ENCODE results near the gene DPF3. TPM values are rescaled to one million over a fixed set of nuclear protein-coding genes. Genes with fewer than 3 reads are reported as not detected.

The DPF3 gene
- total and polyA plus RNA-seq, 2 donors: 0.71 to 2.2 TPM

DNA sequence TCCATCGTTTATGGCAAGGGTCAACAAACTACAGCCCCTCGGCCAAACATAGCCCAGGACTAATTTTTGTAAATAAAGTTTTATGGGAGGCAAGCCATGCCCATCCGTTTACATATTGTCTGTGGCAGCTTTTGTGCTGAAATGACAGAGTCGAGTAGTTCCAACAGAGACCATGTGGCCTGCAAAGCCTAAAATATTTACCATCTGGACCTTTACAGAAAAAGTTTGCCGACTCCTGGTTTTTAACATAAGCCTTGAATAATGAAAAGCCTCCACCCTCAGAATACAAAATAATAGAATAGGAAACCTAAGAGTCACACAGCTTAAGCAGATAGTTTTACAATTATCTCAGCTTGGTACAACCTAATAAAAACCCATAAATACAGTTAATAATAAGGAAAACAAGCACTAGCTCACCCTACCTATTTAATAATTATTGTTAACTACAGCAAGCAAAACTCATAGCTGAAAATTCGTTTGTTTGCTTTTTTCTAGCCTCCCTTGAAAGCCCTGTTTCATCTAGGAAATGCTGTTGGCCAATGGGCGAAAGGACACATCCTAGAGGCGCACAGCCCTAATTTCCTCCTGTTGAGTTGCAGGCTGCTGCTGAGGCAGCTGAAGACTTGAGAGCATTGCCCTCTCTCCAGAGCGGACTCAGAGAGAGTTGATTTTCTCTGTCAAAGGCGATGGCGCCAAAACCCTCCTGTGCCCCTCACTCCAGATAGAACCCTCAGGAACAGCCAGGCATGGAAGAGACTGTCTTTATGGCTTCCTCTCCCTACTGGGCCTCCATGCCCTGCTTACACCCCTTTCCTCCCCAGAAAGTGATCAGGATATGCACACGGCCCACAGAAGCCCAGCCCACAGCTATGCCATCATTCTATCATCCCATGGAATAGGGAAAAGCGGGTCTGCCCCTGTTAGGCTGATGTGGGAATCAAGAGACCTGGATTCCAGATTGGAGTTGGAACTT lies 107.2 kb downstream of the DPF3 start:
- 74% methylated on average over 13 of the region's 13 CpGs for WGBS
- no peak overlapping the region for H3K4me3 ChIP-seq (ENCODE audit: low read depth, low read length)
- no peaks in the 10 kb centered on the region for H3K4me1 ChIP-seq (ENCODE audit: insufficient read depth)
- H3K27ac ChIP-seq (ENCODE audit: low read depth): no peak overlapping the region
- no peaks in the 10 kb centered on the region for H3K36me3 ChIP-seq (ENCODE audit: insufficient read depth)
- DNase-seq (ENCODE audit: extremely low spot score): no peak

DNA sequence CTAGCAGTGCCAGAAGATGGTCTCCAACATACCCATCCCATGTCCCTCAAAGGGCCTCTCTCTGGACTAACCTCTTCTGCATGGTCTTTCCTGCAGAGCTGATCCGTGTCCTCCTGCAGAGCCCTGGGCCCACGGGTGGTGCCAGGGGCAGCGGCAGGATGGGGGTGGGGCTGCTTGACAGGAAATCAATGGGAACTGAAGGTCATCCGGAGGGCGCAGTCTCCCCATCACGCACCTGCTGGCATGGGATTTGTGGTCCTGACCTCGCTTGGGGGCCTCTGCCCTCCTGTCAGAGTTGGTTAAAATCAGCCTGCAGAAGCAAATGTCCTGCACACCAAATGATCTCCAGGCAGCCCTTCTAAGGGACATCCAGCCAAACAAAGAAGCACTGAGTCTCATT lies 110.2 kb downstream of the DPF3 start:
- no peaks in the 10 kb centered on the region for H3K36me3 ChIP-seq (ENCODE audit: insufficient read depth)
- 77% methylated on average over 7 of the region's 7 CpGs for WGBS
- DNase-seq (ENCODE audit: extremely low spot score): no peak
- H3K27ac ChIP-seq (ENCODE audit: low read depth): no peak overlapping the region
- H3K4me1 ChIP-seq (ENCODE audit: insufficient read depth): no peaks in the 10 kb centered on the region
- H3K4me3 ChIP-seq (ENCODE audit: low read depth, low read length): no peak overlapping the region

DNA sequence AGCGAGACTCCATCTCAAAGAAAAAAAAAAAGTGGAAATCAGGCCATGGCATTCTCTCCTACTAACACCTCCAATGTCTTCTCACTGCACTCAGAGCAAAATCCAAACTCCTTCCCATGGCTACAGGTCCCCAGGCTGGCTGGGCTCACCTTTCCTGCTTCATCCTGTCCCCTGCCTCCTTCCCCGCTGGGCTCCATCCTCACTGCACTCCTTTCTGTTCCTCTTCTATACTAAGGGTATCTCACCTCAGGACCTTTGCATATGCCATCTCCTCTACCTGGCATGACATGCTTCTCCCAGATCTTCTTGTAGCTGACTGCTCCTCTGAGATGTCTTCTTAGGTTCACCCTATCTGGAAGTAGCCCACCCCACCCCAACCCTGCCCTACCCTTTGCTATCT lies 111.1 kb downstream of the DPF3 start:
- Histone ChIP-seq H3K4me3 (ENCODE audit: low read depth, low read length) (no peak overlapping the region), H3K27ac (ENCODE audit: low read depth) (no peak overlapping the region), H3K36me3 (ENCODE audit: insufficient read depth) (no peaks in the 10 kb centered on the region), H3K4me1 (ENCODE audit: insufficient read depth) (no peaks in the 10 kb centered on the region)
- WGBS: 100% methylated on average over 2 of the region's 2 CpGs
- DNase-seq (ENCODE audit: extremely low spot score): no peak

DNA sequence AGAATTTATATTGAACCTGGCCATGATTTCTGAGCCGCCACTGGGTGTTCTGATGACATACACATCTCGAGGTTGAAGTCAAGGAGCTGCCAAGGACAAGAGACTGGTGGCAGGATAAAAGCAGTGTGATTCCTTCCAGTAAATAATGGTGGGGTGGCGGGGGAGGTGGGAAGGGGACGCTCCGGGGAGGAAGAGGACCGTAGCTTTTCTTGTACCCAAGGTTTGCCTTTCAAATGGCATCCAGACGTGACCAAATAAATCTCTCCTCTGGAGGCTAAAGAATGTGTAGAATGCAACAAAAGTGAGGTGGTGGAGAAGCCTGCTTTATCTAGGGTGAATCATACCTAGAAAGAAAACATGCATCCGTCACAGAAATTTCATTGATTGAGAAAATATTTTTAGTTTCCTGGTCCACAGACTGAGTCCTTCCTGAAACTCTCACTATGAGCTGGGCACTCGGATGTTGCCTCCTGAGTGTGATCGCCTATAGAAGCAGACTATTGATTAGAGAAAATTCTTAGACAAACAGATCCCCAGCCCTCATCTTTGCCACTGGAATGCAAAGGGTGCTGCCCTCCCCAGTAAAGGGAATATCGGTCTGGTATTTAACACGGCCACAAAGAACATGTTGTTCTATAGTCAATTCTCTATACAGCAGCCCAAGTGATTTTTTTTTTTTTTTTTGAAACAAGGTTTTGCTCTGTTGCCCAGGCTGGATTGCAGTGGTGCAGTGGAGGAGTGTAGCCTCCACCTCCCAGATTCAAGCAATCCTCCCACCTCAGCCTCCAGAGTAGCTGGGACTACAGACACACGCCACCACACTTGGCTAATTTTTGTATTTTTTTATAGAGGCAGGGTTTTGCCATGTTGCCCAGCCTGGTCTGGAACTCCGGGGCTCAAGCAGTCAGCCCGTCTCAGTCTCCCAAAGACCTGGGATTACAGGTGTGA lies 112.1 kb downstream of the DPF3 start:
- WGBS: 64% methylated on average over 15 of the region's 15 CpGs
- Histone ChIP-seq H3K4me3 (ENCODE audit: low read depth, low read length) (no peak overlapping the region), H3K27ac (ENCODE audit: low read depth) (no peak overlapping the region), H3K36me3 (ENCODE audit: insufficient read depth) (no peaks in the 10 kb centered on the region), H3K4me1 (ENCODE audit: insufficient read depth) (no peaks in the 10 kb centered on the region)
- DNase-seq (ENCODE audit: extremely low spot score): no peak

DNA sequence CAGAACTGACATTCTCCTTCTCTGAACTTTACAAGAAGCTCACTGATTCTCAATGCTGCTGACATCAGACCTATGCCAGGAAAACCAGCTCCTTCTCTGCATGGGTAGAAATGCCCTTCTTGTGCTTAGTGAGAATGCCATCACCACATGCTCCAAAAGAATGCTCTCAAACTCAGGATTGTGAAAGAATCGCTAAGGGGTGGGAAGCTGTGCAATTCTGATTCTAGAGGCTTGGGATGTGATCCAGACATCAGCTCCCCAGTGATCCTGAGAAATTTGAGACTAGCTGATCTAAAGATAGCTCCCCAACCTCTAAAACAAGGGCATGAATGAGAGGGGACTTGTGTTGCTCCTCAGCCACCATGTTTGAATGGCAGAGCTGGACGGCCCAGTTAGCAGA lies 113.2 kb downstream of the DPF3 start:
- Histone ChIP-seq H3K27ac (ENCODE audit: low read depth) (no peak overlapping the region), H3K4me3 (ENCODE audit: low read depth, low read length) (no peak overlapping the region), H3K36me3 (ENCODE audit: insufficient read depth) (no peaks in the 10 kb centered on the region), H3K4me1 (ENCODE audit: insufficient read depth) (no peaks in the 10 kb centered on the region)
- 71% methylated on average over 2 of the region's 2 CpGs for WGBS
- DNase-seq (ENCODE audit: extremely low spot score): no peak

DNA sequence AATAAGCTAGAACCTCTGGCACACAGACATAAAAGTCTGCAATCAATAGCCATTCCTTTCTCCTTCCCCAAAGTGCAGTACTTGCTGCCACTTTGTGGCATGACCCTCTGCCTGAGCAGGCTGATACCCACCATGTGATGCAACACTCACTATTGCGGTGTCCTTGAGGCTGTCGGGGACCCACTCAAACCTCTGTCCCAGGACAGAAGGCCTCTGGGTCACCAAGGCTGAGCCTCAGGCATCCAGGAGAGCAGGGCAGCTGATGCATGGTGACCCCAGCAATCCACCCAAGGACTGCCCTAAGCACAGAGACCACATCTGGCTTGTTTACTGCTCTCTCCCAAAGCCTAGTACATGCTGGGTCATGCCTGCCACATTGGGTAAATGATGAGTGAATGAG lies 114.2 kb downstream of the DPF3 start:
- DNase-seq (ENCODE audit: extremely low spot score): no peak
- Histone ChIP-seq H3K4me1 (ENCODE audit: insufficient read depth) (no peaks in the 10 kb centered on the region), H3K4me3 (ENCODE audit: low read depth, low read length) (no peak overlapping the region), H3K27ac (ENCODE audit: low read depth) (no peak overlapping the region), H3K36me3 (ENCODE audit: insufficient read depth) (no peaks in the 10 kb centered on the region)
- WGBS: 96% methylated on average over 2 of the region's 2 CpGs

DNA sequence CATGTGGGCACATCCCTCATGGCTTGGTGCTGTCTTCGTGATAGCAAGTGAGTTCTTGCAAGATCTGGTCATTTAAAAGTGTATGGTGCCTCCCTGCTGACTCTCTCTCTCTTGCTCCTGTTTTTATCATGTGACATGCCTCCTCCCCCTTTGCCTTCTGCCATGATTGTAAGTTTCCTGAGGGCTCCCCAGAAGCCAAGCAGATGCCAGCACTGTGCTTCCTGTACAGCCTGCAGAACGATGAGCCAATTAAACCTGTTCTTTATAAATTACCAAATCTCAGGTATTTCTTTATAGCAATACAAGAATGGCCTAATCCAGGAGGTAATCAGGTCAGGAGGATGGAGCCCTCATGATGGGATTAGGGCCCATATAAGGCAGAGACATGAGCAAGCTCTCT lies 116.3 kb downstream of the DPF3 start:
- Histone ChIP-seq H3K36me3 (ENCODE audit: insufficient read depth) (no peaks in the 10 kb centered on the region), H3K4me1 (ENCODE audit: insufficient read depth) (no peaks in the 10 kb centered on the region), H3K27ac (ENCODE audit: low read depth) (no peak overlapping the region), H3K4me3 (ENCODE audit: low read depth, low read length) (no peak overlapping the region)
- no peak for DNase-seq (ENCODE audit: extremely low spot score)
- WGBS: 95% methylated on average over 2 of the region's 2 CpGs

DNA sequence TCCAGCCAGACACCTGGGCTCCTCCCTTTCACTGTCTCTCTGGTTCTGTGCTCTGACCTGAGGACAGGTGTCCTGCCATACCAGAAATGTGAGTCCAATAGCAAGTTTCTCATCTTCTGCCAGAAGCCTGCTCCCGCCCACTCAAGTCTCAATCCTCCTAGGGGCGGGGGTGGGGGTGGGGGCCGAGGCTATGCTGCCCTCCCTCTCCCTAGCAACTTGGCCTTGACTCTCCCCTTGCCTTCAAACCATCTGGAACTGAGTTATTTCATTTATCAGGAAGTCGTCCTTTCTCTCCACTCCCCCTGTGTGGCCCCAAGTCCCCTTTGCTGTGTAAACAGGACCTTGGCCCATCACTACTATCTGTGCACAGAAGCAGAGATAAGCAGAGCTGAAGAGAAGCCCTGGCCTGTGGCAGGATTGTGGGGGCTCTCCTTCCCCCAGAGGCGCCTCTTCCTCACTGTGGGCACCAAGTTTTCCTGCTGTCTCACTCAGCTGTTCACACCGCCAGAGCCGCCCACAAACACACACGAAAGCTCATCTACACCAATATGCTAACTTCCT lies 117.1 kb downstream of the DPF3 start:
- DNase-seq (ENCODE audit: extremely low spot score): no peak
- no peaks in the 10 kb centered on the region for H3K36me3 ChIP-seq (ENCODE audit: insufficient read depth)
- WGBS: 50% methylated on average over 8 of the region's 8 CpGs
- no peak overlapping the region for H3K4me3 ChIP-seq (ENCODE audit: low read depth, low read length)
- H3K4me1 ChIP-seq (ENCODE audit: insufficient read depth): no peaks in the 10 kb centered on the region
- no peak overlapping the region for H3K27ac ChIP-seq (ENCODE audit: low read depth)

DNA sequence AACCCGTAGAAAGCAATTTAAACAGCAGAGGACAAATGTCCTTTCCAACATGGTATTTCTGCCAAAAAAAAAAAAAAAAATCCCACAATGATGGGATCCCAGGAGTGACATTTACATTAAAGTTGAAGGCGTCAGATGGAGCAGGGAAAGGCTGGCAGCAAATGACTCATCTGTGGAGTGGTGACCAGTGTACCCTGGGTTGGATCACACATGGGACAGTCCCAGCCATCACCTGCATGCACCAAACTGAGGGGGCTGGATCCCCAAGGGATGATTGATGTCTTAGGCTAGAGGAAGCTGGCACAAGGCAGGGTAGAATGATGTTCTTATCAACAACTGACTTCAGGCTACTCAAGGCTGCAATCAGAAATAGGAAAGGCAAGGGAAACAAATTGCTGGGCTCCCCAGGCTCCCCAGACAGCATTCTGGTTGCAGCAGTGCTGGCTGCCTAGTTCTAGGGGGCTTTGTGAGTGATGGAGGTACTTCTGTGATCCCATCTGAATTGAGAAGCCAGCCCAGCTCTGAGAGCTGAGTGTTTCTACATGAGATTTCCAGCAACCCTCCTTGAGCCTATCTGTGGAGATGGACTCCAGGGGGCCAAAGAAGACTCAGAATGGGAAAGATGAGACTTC lies 117.9 kb downstream of the DPF3 start:
- Histone ChIP-seq H3K27ac (ENCODE audit: low read depth) (no peak overlapping the region), H3K4me1 (ENCODE audit: insufficient read depth) (no peaks in the 10 kb centered on the region), H3K4me3 (ENCODE audit: low read depth, low read length) (no peak overlapping the region), H3K36me3 (ENCODE audit: insufficient read depth) (no peaks in the 10 kb centered on the region)
- WGBS: 84% methylated on average over 2 of the region's 2 CpGs
- DNase-seq (ENCODE audit: extremely low spot score): no peak

DNA sequence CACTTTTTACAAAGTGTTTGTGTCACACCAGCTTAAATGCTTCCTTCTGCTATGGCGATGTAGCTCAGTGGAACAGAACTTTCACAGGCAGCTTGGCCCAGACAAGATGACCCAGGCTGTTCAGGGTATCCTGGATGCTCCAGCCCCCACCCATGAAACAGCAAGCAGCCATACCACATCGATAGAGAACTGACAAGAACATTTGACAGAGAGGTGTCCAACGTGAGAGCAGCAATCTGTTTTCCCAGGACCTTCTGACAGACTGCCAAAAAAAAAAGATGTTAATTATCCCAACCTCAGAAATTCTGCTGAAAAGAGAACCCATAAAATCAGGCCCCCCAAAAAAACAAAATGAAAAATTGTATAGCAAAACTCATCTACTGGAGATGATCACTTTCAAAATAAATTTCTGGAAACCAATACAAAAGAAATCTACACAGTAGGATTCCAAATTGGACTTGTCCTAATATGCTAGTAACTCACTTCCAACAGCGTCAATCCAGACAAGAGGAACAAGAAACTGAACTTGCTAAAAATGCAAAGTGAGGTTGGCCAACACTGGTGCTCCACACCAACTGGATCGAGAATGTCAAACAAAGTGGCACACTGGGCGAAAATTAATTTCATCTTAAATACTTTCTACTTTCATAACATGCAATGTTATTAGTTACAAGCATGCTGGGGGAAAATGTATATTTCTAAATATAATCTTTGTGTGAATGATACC lies 118.8 kb downstream of the DPF3 start:
- H3K36me3 ChIP-seq (ENCODE audit: insufficient read depth): no peaks in the 10 kb centered on the region
- DNase-seq (ENCODE audit: extremely low spot score): no peak
- no peak overlapping the region for H3K27ac ChIP-seq (ENCODE audit: low read depth)
- no peak overlapping the region for H3K4me3 ChIP-seq (ENCODE audit: low read depth, low read length)
- no peaks in the 10 kb centered on the region for H3K4me1 ChIP-seq (ENCODE audit: insufficient read depth)
- 78% methylated on average over 6 of the region's 6 CpGs for WGBS

DNA sequence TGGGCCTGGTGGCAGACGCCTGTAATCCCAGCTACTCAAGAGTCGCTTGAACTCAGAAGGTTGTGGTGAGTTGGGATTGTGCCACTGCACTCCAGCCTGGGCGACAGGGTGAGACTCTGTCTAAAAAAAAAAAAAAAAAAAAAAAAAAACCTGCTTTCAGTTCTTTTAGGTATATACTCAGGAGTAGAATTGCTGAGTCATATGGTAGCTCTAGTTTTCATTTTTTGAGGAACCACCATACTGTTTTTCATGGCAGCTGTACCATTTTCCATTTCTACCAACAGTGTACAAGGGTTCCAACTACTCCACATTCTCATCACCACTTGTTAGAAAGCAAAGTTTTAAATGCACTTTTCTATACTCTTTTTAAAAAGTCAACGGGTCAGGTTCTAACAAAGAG lies 119.8 kb downstream of the DPF3 start:
- DNase-seq (ENCODE audit: extremely low spot score): no peak
- H3K4me3 ChIP-seq (ENCODE audit: low read depth, low read length): no peak overlapping the region
- no peak overlapping the region for H3K27ac ChIP-seq (ENCODE audit: low read depth)
- H3K4me1 ChIP-seq (ENCODE audit: insufficient read depth): no peaks in the 10 kb centered on the region
- WGBS: 89% methylated on average over 4 of the region's 4 CpGs
- H3K36me3 ChIP-seq (ENCODE audit: insufficient read depth): no peaks in the 10 kb centered on the region

DNA sequence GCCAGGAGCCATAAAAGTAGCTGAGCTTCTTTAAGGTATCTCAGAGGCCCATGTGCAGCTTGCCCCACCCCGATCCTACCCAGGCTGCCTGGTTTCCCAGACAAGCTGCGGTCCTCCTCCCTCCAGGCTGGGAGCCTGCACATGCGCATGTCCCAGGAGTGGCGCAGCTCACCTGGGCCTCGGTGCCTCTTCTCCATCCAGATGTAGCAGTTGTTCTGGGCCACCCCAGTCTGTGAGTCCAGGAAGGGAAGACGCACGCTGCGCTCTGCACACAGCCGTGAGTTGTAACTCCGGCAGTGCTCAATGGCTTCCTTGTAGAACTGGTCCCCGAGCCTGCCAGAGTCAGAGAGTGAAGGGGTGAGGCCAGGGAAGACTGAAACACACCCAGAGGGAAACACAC lies 122.3 kb downstream of the DPF3 start:
- DNase-seq (ENCODE audit: extremely low spot score): no peak
- WGBS: 88% methylated on average over 11 of the region's 11 CpGs
- Histone ChIP-seq H3K36me3 (ENCODE audit: insufficient read depth) (no peaks in the 10 kb centered on the region), H3K4me1 (ENCODE audit: insufficient read depth) (no peaks in the 10 kb centered on the region), H3K27ac (ENCODE audit: low read depth) (no peak overlapping the region), H3K4me3 (ENCODE audit: low read depth, low read length) (no peak overlapping the region)

DNA sequence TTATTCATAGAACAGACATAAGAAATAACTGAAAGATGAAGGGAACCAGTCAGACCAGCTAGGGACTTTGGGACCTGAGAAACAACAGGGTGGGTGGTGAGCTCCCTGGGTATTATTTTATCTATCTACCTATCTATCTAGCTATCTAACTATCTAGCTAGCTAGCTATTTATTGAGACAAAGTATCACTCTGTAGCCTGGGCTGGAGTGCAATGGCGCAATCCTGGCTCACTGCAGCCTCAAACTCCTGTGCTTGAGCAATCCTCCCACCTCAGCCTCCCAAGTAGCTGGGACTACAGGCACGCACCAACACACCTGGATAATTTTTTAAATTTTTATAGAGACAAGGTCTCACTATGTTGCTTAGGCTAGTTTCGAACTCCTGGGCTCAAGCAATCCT lies 127.6 kb downstream of the DPF3 start:
- Histone ChIP-seq H3K36me3 (ENCODE audit: insufficient read depth) (no peaks in the 10 kb centered on the region), H3K4me3 (ENCODE audit: low read depth, low read length) (no peak overlapping the region), H3K27ac (ENCODE audit: low read depth) (no peak overlapping the region), H3K4me1 (ENCODE audit: insufficient read depth) (no peaks in the 10 kb centered on the region)
- WGBS: 94% methylated on average over 3 of the region's 3 CpGs
- DNase-seq (ENCODE audit: extremely low spot score): no peak
